Activated effector memory CD4-positive, alpha-beta T cell treated with anti-CD3 and anti-CD28 coated beads, Interleukin-2, amount 50 U/mL, for 16 hours (primary cell): ENCODE measurements around the gene CNTNAP2.
"Not testable (repeated sequence)": the region's sequence is repeated elsewhere in the genome, so short reads cannot be mapped to it uniquely, and the experiment has no call there.

Experiments
- DNase-seq: peaks from one replicate; pipeline ENCODE4 v3.0.0-alpha.2; 2020

The CNTNAP2 gene

DNA sequence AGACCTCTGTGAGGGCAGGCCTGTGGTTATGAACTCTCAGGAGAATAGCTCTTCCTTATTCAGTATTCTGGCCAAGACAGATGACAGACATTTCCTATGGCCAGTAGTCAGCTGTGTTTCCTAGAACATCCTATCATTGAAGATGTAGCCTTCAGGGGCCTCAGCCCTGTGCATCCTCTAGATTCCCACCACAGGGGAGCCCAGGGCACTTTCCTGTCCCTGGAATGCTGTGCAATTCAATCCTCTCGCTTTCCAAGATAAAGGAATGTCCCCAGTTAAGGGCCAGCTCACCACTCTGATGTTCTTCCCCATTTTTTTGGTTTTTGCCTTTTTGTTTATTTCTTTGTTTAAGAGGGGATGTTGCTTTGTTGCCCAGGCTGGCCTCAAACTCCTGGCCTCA is 1895.2 kb downstream of the CNTNAP2 start:
- no peak for DNase-seq

DNA sequence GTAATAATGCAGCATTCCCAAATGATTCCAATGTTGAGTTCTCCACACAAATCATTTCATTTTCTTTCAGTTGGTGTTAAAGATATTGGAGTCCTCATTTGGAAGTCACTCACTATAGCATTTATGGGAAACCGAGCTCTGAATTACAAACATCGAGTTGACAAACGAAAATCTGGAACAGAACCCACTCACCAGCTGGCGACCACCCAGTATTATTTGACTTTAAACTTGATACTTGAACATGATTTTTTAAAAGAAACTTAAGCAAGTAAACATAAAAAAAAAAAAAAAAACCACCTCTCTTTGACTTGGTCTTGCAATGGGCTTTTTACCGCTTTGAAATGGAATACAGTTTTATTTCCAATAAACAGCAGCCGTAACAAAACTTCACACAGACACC is 1897.4 kb downstream of the CNTNAP2 start:
- no peak for DNase-seq

DNA sequence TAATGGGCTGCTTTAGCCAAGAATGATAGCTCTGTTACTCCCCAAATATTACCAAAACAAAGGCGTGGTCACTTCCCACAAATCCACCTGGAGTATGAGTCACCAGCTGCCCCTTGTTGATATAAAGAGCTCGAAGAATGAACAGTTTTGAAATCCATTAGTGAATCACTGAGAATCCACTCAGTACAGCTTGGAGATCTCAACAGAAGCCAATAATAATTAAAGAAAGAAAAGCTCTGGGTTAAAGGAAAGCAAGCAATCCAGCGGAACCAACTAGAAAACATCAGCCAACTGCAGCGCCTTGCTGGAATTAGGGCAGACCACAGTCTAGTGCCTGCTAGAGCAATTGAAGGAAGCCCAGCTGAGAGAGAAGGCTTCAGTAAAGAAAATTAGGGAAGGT is 1897.9 kb downstream of the CNTNAP2 start:
- no peak for DNase-seq

DNA sequence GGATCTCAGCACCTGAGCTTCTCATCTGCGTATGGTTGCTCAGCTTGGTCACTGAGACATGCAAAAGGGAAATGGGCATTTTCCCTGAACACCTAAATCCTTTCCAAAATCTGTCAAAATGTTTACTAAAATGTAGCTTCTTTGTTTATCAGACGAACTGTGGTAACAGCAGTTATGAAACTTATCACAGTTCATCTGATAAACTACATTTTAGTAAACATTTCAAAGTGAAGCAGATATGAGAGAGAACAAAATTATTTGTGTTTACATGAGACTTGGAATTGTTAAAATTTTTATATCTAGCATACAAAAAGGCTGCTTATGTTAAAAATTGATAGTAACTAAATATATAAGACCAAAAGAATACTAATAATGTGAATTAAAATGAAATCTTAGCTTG is 1900.5 kb downstream of the CNTNAP2 start:
- DNase-seq, result no peak

DNA sequence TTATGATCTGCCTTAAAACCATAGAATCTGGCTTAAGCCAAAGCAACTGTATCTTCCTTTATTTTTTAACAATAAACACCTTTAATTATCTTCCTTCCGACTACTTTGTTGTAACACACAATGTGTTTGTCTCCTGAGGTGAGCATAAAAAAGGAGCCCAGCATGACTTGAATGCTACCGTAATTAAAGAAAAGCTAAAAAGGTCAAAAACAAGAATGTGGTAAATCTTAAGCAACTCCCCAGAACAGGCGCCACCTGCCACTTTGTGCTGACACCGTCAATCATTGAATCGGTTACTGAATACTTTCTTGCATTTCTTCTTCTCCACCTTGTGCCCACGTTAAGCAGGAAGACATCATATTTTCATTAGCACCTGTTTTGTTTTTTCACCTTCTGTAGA is 1904.1 kb downstream of the CNTNAP2 start:
- DNase-seq, result no peak

DNA sequence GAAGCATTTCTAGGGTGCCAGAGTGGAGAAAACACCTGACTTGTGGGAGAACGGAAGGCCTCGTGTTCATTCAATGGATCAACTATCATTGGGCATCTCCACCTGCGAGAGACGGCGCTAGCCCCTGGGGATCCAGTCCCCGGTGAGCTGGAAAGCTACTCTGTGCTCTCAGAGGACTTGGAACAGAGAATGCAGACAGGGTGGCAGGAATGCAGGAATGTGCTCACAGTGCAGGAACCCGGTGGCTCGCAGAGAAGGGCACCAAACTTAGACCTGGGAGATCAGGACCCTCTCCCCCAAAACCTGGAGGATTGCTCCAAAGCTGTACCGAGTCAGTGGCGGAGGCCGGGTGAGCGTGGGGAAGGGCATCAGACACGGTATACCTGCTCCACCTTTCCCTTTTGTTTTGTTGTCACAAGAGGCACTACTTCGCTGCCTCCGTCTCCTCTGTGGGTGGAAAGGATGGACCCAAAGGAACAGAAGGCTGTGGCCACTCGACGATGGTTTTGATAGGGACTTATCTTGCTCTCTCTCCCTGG is 1905.0 kb downstream of the CNTNAP2 start:
- DNase-seq, result no peak

DNA sequence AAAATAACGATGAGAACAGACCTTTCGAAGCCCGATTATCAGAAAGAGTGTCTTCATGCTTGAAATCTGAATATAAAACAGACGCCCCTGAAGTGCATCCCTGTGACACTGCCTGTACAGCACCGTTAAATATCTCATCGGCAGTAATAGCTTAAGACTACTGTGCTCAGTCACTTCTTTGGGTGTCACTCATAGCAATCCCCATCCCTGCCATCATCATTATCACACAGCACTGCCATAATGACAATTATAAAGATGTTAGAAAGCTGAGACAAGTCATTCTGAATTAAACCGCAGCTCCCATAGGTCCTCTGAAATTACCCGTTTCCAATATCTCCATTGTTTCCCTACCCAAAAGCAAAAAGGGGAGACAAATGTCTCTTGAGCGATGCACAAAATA is 1906.2 kb downstream of the CNTNAP2 start:
- no peak for DNase-seq

DNA sequence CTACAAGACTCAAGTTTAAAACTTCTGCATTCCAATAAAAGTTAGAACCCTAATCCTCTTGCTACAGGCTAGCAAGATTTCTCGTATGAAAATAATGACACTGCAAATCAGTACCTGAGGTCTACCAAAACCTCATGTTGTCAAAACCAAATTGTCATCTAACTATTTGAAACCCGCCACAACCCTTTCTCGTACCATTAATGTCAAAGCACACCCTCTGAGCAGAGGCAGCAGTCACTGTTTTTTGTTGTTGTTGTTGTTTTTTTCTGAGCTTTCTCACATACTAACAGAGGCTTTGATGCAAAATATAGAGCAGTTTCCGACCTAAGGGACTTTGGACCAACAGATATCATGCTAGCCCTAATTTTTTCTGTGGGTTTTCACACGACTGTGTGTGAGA is 1910.1 kb downstream of the CNTNAP2 start:
- DNase-seq, result no peak

DNA sequence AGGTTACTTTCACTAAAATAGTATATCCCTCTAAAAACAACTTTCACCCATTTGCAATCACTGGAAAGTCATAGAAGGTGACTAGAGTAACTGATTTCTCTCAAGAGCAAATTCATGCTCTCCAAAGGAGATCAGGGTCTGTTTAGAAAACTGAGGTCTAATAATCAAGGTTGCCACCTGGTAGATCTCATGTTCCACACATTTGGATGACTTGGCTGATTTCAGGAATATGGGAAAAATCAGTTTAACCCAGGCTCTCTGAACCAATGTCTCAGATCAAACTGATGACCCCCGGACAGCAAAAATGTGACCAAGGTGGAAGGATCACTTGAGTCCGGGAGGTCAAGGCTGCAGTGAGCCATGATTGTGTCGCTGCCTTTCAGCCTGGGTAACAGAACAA is 1911.6 kb downstream of the CNTNAP2 start:
- DNase-seq, result no peak

DNA sequence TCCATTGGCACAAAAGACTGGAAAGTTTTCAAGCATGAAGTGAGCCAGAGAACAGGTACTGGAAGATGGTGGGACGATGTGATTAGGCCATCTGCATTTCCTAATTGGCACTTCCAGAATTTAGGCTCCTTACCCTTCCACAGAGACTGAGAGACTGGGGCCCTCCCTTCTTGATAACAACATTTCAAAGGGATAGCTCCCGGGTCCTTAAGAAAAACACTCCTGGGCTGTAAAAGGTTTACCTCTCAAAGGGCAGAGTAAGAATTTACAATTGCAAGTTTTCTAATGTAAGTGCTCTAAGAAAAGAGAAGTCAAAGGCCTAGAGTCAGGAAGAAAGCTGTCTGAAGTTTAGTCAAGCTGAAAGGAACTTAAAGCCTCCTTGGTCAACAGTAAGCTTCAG is 1914.4 kb downstream of the CNTNAP2 start:
- DNase-seq, result no peak

DNA sequence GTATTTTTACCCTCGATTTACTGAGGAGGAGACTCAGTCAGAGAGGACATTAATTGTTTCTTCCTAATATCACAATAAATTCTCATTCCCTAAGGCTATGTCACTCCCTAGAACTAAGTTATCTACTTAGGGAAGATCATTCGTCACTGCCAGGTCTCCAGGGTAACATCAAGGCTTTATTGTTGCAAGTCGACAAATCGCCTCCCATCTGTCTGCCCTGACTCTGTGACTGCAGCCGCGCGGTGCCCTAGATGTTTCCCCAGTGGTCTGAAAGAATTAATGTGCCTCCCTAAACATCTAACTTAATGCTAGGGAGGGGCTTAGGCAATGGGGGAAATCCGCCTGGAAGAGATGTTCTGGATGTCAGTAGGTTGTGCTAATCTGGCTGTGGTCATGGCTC is 1915.2 kb downstream of the CNTNAP2 start:
- no peak for DNase-seq

DNA sequence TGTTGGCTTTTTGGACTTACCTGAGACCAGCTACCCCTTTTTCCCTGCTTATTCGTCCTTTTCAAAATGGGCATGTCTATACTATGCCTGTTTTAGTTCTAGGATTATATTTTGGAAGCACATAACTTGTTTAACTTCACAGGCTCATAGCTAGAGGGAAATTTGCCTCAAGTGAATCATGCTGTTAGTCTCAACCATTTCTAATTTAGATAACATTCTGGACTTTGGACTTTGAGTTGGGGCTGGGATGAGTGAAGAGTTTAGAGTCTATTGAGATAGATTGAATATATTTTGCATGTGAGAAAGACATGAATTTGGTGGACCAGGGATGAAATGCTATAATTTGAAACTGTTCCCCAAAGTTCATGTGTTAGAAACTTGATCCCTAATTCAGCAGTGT is 1919.3 kb downstream of the CNTNAP2 start:
- DNase-seq, result no peak

DNA sequence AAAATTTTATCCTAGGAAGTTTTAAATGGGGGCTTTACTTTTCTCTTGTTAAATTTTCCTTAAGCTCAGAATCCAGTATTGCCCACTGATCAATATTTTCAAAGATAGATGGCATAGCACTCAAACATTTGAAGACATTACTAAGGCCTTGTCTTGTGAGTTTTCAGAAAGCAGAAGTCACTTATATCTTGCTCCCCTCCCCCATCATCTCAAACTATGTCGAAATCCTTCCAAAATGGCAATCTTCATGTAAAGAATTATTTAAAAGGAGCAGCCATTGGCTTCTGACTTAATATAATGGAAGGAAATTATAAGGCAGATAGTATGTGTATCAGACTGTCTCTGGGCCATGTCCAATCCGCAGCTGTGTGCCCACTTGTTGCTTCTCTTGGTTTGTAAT is 1920.4 kb downstream of the CNTNAP2 start:
- no peak for DNase-seq

DNA sequence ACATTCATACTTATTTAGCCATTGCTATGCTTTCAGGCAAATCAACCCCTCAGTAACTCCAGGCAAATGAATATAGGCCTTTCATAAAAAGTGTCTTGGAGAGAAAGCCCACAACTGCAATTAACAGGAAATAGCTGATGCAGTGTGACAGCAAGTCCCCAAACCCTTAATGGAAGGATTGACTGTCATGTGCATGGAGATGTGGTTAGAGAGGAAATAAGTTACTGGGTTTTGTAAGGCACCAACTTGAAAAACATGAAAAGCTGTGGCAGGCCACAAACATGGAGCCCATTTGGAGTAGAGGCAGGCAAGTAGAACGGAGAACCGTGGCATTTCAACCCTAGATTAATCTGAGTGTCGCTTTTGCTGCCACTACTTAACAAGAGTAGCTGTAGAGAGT is 1924.6 kb downstream of the CNTNAP2 start:
- DNase-seq, result no peak

DNA sequence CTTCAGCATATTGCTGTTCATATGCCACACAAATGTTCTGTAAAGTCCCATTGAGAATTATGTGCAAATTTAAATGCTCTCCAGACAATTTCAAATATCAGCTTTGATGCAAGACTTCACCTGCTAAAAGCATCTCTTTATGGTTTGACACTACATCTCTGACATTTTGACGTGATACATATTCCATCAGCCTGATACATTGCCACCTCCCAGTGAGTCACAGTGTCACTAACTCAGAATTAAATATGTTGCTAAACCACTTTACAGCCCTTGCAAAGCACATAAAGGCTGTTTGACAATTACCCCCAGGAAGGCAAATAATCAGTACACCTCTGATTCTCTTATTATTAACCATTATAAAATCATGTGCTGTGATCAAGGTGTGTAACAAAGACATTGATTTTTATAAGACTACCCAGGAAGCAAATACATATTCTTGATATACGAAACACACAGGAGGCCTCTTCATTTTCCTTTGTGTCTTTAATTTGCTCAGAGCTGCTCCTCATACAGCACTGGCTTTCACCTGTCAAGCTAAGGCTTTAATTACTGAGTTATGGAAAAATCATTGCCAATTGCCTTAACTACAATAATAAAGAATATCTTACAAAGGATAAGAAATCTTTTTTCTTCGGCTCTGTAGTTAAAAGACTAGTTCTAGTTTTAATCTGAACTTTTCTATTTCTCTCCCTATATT is 1926.5 kb downstream of the CNTNAP2 start:
- no peak for DNase-seq

DNA sequence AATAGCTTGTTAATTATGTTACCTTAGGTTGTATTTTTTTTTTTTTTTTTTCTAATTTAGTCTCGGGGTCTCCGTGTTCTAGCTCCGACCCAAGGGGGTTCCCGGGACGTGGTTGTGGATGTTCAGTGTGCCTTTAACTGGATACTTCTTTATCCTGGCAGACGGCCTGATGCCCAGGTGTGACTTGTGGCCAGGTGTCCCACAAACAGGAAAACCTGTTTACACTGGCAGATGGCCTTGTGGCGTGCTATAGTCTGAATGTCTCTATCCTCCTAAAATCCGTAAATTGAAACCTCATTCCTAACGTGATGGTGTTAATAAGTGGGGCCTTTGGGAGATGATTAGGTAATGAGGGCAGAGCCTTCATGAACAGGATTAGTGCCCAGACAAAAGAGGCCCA is 1927.6 kb downstream of the CNTNAP2 start:
- DNase-seq, result no peak

DNA sequence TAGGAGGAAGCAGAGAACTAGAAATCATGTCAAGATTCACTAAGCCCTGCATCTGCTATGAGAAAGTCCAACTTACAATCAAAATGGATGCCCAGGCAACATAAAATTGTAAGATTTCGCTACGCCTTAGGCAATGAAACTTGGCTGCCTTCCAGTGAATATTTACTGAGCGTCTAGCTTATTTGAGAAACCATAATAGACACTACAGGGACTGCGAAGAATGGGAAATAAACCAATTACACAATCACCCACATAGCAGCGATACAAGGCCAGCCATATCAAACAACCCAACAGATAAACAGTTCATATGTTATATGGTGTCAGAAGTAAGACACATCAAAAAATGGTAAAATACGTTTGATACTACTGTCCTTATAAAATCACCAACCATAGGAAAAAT is 1928.9 kb downstream of the CNTNAP2 start:
- DNase-seq, result no peak

DNA sequence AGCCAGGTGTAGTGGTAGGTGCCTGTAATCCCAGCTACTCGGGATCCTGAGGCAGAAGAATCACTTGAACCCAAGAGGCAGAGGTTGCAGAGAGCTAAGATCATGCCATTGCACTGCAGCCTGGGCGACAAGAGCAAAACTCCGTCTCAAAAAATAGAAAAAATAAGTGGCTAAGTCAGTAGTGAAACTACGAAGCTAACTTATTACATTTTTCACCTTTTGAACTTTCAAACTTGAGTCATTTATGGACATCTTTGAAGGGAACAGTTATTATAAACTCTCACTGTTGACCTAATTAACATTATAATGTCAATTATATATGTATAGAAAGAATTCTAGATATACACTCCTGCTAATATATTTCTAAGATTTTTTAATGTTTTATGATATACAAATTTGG is 1932.5 kb downstream of the CNTNAP2 start:
- no peak for DNase-seq

DNA sequence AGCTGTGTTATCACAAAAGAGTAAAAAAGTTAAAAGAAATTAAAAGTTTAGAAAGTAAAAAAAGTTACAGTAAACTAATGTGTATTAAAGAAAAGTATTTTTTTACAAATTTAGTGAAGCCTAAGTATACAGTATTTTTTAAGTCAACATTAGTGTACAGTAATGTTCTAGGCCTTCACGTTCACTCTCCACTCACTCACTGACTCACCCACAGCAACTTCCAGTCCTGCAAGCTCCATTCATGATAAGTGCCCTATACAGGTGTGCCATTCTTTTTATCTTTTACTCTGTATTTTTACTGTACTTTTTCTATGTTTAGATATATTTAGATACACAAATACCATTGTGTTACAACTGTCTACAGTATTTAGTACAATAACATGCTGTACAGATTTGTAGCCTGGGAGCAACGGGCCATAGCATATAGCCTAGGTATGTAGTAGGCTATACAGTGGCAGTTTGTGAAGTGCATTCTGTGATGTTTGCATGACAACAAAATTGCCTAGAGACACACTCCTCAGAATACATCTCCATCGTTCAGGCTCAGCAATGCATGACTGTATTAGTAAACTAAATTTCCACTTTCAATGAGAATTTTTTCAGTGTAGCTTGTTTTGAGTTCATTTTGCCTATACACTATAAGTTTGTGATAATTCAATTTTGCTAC is 1934.0 kb downstream of the CNTNAP2 start:
- no peak for DNase-seq

DNA sequence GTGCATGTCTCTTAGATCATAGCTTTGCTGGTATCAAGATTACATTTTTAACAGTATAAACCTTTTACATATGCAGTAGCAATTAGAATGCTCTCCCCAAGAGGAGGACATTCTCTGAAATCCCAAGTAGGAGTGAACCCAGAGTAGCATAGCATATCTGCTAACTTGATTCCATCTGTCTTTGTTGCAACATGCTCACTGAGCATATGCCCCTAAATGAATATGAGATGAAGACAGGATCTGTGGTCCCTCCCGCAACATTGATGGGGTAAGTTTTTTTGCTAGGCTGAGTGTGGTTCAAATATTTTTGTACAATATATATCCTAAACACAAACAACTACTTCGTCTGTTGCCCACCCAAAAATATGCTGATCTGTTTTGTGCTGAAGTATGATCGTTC is 1939.8 kb downstream of the CNTNAP2 start:
- DNase-seq, result no peak

DNA sequence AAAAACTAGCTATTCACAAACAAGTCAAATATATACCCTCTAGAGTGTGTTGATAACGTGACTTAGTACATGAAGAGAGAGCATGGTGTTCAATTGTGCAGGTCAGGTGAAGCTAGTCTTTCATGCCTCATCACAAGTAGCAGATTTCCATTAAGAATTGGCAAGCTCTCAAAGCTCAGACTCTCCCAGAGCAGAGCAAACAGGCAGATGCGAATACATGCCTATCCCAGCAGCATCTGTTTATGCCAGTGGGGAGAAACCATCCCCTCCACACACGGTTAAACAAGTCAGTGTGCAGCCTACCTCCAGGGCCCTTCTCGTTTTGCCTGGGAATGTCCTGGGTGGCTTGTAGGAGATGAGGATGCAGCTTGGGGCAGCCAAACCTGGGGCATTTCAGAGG is 1941.5 kb downstream of the CNTNAP2 start:
- no peak for DNase-seq

DNA sequence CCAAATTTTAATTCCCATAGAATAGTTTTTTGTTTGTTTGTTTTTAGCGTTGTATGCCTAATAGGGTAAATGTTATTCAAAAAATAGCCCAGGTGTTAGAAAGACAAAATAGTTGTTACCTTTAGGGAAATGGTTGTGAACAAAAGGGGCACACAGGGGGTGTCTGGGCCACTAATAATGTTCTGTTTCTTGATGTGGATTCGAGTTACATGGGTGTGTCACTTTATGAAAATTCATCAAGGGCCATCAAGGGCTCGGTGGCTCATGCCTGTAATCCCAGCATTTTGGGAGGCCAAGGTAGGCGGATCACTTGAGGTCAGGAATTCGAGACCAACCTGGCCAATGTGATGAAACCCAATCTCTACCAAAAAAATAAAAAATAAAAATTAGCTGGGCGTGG is 1942.2 kb downstream of the CNTNAP2 start:
- no peak for DNase-seq

DNA sequence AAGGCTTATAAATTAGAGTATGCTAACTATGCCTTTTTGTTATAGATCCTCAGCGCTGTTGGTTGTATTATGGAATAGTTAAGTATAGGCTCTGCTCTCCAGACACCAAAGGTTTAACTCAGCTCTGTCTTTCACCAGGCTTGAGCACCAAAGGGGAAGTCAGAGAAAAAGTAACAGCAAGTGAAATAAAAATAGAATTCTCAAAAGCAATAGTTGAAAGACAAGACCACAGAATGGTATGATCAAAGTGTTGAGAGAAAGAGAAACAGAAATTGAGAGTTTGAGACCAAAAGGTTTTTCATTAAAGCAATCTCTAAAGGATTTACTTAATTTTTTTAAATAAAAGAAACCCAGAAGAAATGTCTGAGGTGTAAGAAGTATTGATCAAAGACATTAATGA is 1944.1 kb downstream of the CNTNAP2 start:
- no peak for DNase-seq

DNA sequence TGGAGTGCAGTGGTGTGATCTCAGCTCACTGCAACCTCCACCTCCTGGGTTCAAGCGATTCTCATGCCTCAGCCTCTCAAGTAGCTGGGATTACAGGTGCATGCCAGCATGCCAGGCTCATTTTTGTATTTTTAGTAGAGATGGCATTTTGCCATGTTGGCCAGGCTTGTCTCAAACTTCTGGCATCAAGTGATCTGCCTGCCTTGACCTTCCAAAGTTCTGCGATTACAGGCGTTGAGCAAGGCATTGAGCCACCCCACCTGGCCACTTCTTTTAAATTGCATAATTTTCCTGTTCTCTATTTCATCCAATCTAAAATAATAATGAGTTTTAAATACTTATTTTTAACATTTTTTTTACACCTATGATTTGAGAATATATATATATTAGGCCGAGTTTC is 1961.5 kb downstream of the CNTNAP2 start:
- not testable (repeated sequence) for DNase-seq
